Measurements from ENCODE around the gene KCTD10. TPM values are rescaled to one million over a fixed set of nuclear protein-coding genes. Genes with fewer than 3 reads are reported as not detected.

The KCTD10 gene
- total and polyA plus RNA-seq, 2 of the 13 experiments (the other 11 are each of a cell fraction or from before 2014, with no cell fraction given) = 6.9 to 25.4 TPM

DNA sequence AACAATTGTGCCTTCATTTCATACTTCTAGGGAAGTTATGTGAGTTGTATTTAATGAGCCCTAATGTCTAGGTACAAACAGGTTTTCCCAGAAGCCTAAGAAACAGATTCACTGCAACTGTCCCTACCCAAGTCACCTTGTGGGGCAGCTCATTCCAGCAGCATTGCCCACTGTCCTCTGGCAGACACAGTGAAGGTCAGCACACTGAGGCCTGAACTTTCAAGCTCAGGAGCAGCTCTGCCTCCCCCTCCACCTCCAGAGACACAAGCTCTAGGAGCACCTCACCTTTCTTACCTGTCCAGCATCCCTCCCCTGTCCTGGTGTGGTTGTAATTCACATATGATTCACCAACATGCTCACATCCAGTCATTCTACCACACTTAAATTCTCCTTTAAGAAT, 16.0 kb upstream of the KCTD10 start:
- peak; percentile 4 for FAIRE-seq

More for the DNA sequence above, 16.0 kb upstream of the KCTD10 start:
- TF ChIP-seq ZNF337 (CRISPR knock-in tag; IDR thresholded peaks at IDR 0.05; ENCODE audit: borderline replicate concordance, low read depth) (no peak), ZNF558 (CRISPR knock-in tag; IDR thresholded peaks at IDR 0.05; ENCODE audit: borderline replicate concordance) (no peak), ZNF607 (CRISPR knock-in tag; IDR thresholded peaks at IDR 0.05; ENCODE audit: borderline replicate concordance) (no peak), SOX13 (IDR thresholded peaks at IDR 0.05) (no peak), SOX13 (CRISPR knock-in tag; conservative IDR thresholded peaks at IDR 0.05 in 1 of 2, IDR thresholded peaks at IDR 0.05 in 1 of 2) (no peak), AGO2 (optimal IDR thresholded peaks at IDR 0.05; ENCODE audit: low read depth, low read length) (no peak), ZNF264 (CRISPR knock-in tag; IDR thresholded peaks at IDR 0.05) (no peak), TEAD2 (CRISPR knock-in tag; IDR thresholded peaks at IDR 0.05) (no peak), KMT2A (CRISPR knock-in tag; IDR thresholded peaks at IDR 0.05) (no peak), ZNF274 (CRISPR knock-in tag; IDR thresholded peaks at IDR 0.05) (no peak), RAD51 (IDR thresholded peaks at IDR 0.05; ENCODE audit: borderline replicate concordance) (no peak), ZKSCAN1 (IDR thresholded peaks at IDR 0.05; ENCODE audit: low read length) (no peak), ZNF670 (CRISPR knock-in tag; IDR thresholded peaks at IDR 0.05; ENCODE audit: borderline replicate concordance) (no peak), ZMYM3 (CRISPR knock-in tag; IDR thresholded peaks at IDR 0.05) (no peak), ZMAT3 (CRISPR knock-in tag; conservative IDR thresholded peaks at IDR 0.05) (no peak)
- TF ChIP-seq, protein P1, sequence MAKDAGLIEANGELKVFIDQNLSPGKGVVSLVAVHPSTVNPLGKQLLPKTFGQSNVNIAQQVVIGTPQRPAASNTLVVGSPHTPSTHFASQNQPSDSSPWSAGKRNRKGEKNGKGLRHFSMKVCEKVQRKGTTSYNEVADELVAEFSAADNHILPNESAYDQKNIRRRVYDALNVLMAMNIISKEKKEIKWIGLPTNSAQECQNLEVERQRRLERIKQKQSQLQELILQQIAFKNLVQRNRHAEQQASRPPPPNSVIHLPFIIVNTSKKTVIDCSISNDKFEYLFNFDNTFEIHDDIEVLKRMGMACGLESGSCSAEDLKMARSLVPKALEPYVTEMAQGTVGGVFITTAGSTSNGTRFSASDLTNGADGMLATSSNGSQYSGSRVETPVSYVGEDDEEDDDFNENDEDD (CRISPR knock-in tag; IDR thresholded peaks at IDR 0.05; ENCODE audit: borderline replicate concordance) = no peak
- TF ChIP-seq, protein P2, sequence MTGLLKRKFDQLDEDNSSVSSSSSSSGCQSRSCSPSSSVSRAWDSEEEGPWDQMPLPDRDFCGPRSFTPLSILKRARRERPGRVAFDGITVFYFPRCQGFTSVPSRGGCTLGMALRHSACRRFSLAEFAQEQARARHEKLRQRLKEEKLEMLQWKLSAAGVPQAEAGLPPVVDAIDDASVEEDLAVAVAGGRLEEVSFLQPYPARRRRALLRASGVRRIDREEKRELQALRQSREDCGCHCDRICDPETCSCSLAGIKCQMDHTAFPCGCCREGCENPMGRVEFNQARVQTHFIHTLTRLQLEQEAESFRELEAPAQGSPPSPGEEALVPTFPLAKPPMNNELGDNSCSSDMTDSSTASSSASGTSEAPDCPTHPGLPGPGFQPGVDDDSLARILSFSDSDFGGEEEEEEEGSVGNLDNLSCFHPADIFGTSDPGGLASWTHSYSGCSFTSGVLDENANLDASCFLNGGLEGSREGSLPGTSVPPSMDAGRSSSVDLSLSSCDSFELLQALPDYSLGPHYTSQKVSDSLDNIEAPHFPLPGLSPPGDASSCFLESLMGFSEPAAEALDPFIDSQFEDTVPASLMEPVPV (CRISPR knock-in tag; IDR thresholded peaks at IDR 0.05) = no peak
- TF ChIP-seq, protein P3, sequence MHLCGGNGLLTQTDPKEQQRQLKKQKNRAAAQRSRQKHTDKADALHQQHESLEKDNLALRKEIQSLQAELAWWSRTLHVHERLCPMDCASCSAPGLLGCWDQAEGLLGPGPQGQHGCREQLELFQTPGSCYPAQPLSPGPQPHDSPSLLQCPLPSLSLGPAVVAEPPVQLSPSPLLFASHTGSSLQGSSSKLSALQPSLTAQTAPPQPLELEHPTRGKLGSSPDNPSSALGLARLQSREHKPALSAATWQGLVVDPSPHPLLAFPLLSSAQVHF (CRISPR knock-in tag; IDR thresholded peaks at IDR 0.05) = no peak
- no peak for ATAC-seq
- no peak overlapping the region for H3K4me2 ChIP-seq (ENCODE audit: low read depth, low read length)
- H3K27me3 ChIP-seq (ENCODE audit: control insufficient read depth in 1 of 2, insufficient read depth in 2 of 2, low read length in 2 of 2) = no peaks in the 10 kb centered on the region
- peak overlapping the region; percentile 77 for H3K27ac ChIP-seq (ENCODE audit: extremely low read length, insufficient read depth, low read length)
- ChIA-PET CTCF (ENCODE audit: low intra/inter-chr PET ratio, low total read pairs) (no interaction called here), POLR2A (interaction anchor here (2.3 to 2.4 kb wide), 2 partner anchors 16 to 31 kb away, joined by 11 to 18 read pairs; partner anchors contain the start of genes KCTD10 and UBE3B)
- intact Hi-C loops (cut with micrococcal nuclease; ENCODE audit: unreplicated experiment) (no loop called here), in situ Hi-C loops (cut with HindIII; ENCODE audit: extremely low pct_ligation_motif_present, low pct_unique_long_range_greater_than_20kb) (no loop called here)
- no peak overlapping the region for H3K9ac ChIP-seq (ENCODE audit: insufficient read depth, low read depth, low read length)
- no TSS peak for BruUV-seq (replicated peaks)
- H3K9me3 ChIP-seq (ENCODE audit: low read length) = no peaks in the 10 kb centered on the region
- no peak overlapping the region for H3K4me3 ChIP-seq (replicated peaks in 1 of 3; ENCODE audit: insufficient read depth in 1 of 3, low read depth in 2 of 3, low read length in 3 of 3)
- H2AFZ ChIP-seq (ENCODE audit: low read length) = no peak overlapping the region
- H3K4me1 ChIP-seq (ENCODE audit: insufficient read depth, low read length) = peaks cover 26% of the 10 kb centered on the region
- no peak for DNase-seq (ENCODE audit: low spot score)
- no peaks in the 10 kb centered on the region for H3K79me2 ChIP-seq (ENCODE audit: insufficient read depth, low read length)
- H4K20me1 ChIP-seq (ENCODE audit: insufficient read depth, low read length) = no peaks in the 10 kb centered on the region
- peaks cover 10 to 41% of the 10 kb centered on the region in 2 experiments for H3K36me3 ChIP-seq (replicated peaks in 1 of 2; ENCODE audit: control insufficient read depth in 1 of 2, insufficient read depth in 2 of 2, low read length in 2 of 2)

All from HepG2 (cell line).